PC-9 (cell line): ENCODE measurements around the gene WASF1.

Source experiments
- EZH2 ChIP-seq: fragments of 200-600 bp; sonication (generic); IDR thresholded peaks from 2 replicates; pipeline ENCODE4 v1.8.0; 2017; ENCODE audit warnings: antibody characterized with exemption, low read depth
- TF ChIP-seq, protein P1 (sequence below): fragments of 200-600 bp; sonication (generic); conservative IDR thresholded peaks from 2 replicates; pipeline ENCODE4 v1.6.1; 2017; ENCODE audit warnings: mixed run types, antibody characterized with exemption, mild to moderate bottlenecking, moderate library complexity

DNA sequence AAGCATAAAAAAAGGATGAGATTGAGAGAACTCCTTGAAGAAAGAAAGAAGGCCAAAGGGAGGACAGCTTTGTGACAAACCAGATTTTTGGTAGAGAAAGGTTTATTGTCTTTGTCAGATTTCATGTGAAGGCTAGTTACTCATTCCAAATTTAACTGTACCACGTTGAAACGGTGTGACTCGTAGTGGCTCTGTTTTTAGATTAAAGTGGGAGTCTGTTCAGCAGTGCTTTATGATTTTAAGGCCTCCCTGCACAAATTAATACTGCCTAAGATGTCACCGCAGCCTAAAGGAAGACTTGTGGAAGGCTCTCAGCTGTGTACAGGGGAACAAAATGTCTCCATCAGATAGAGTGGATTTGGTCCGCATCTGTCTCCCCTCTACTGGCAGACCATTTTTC lies 36.7 kb upstream of the WASF1 start:
- TF ChIP-seq, protein P1, sequence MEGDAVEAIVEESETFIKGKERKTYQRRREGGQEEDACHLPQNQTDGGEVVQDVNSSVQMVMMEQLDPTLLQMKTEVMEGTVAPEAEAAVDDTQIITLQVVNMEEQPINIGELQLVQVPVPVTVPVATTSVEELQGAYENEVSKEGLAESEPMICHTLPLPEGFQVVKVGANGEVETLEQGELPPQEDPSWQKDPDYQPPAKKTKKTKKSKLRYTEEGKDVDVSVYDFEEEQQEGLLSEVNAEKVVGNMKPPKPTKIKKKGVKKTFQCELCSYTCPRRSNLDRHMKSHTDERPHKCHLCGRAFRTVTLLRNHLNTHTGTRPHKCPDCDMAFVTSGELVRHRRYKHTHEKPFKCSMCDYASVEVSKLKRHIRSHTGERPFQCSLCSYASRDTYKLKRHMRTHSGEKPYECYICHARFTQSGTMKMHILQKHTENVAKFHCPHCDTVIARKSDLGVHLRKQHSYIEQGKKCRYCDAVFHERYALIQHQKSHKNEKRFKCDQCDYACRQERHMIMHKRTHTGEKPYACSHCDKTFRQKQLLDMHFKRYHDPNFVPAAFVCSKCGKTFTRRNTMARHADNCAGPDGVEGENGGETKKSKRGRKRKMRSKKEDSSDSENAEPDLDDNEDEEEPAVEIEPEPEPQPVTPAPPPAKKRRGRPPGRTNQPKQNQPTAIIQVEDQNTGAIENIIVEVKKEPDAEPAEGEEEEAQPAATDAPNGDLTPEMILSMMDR, result no peak
- TF ChIP-seq EZH2, result no peak
